ENCODE data around the gene TSPYL1. TPM values are rescaled to one million over a fixed set of nuclear protein-coding genes. Genes with fewer than 3 reads are reported as not detected.

The TSPYL1 gene
- polyA plus RNA-seq, 1 donor from 2014 or later: 84.8 TPM

GRCh38 chr6:116298973-116299372, 19.2 kb upstream of the TSPYL1 start:
- no peak overlapping the region for H3K9ac ChIP-seq (ENCODE audit: low read length)
- H3K36me3 ChIP-seq (ENCODE audit: insufficient read depth, low read length): no peaks in the 10 kb centered on the region
- no peaks in the 10 kb centered on the region for H3K9me2 ChIP-seq (ENCODE audit: insufficient read depth, low read length)
- H3K27ac ChIP-seq (ENCODE audit: low read length): no peak overlapping the region
- H2AFZ ChIP-seq (ENCODE audit: low read depth, low read length): no peak overlapping the region
- H3K79me2 ChIP-seq (replicated peaks; ENCODE audit: insufficient read depth, low read length): no peaks in the 10 kb centered on the region
- H4K20me1 ChIP-seq (ENCODE audit: insufficient read depth): no peaks in the 10 kb centered on the region
- no peaks in the 10 kb centered on the region for H3F3A ChIP-seq (ENCODE audit: insufficient read depth, low read length, poor library complexity, severe bottlenecking)
- TF ChIP-seq, protein P1, sequence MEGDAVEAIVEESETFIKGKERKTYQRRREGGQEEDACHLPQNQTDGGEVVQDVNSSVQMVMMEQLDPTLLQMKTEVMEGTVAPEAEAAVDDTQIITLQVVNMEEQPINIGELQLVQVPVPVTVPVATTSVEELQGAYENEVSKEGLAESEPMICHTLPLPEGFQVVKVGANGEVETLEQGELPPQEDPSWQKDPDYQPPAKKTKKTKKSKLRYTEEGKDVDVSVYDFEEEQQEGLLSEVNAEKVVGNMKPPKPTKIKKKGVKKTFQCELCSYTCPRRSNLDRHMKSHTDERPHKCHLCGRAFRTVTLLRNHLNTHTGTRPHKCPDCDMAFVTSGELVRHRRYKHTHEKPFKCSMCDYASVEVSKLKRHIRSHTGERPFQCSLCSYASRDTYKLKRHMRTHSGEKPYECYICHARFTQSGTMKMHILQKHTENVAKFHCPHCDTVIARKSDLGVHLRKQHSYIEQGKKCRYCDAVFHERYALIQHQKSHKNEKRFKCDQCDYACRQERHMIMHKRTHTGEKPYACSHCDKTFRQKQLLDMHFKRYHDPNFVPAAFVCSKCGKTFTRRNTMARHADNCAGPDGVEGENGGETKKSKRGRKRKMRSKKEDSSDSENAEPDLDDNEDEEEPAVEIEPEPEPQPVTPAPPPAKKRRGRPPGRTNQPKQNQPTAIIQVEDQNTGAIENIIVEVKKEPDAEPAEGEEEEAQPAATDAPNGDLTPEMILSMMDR (IDR thresholded peaks at IDR 0.05; ENCODE audit: poor library complexity, severe bottlenecking): no peak
- TF ChIP-seq TAF1 (IDR thresholded peaks at IDR 0.05; ENCODE audit: low read depth) (no peak), EZH2 (IDR thresholded peaks at IDR 0.05; ENCODE audit: borderline replicate concordance, insufficient read depth, low read length, poor library complexity, severe bottlenecking) (no peak), SMC3 (conservative IDR thresholded peaks at IDR 0.05; ENCODE audit: poor library complexity) (no peak), RAD21 (conservative IDR thresholded peaks at IDR 0.05) (no peak), POLR2AphosphoS5 (IDR thresholded peaks at IDR 0.05) (no peak), EP300 (conservative IDR thresholded peaks at IDR 0.05; ENCODE audit: poor library complexity, severe bottlenecking) (no peak), MXI1 (conservative IDR thresholded peaks at IDR 0.05; ENCODE audit: poor library complexity, severe bottlenecking) (no peak)
- TF ChIP-seq, protein P2, sequence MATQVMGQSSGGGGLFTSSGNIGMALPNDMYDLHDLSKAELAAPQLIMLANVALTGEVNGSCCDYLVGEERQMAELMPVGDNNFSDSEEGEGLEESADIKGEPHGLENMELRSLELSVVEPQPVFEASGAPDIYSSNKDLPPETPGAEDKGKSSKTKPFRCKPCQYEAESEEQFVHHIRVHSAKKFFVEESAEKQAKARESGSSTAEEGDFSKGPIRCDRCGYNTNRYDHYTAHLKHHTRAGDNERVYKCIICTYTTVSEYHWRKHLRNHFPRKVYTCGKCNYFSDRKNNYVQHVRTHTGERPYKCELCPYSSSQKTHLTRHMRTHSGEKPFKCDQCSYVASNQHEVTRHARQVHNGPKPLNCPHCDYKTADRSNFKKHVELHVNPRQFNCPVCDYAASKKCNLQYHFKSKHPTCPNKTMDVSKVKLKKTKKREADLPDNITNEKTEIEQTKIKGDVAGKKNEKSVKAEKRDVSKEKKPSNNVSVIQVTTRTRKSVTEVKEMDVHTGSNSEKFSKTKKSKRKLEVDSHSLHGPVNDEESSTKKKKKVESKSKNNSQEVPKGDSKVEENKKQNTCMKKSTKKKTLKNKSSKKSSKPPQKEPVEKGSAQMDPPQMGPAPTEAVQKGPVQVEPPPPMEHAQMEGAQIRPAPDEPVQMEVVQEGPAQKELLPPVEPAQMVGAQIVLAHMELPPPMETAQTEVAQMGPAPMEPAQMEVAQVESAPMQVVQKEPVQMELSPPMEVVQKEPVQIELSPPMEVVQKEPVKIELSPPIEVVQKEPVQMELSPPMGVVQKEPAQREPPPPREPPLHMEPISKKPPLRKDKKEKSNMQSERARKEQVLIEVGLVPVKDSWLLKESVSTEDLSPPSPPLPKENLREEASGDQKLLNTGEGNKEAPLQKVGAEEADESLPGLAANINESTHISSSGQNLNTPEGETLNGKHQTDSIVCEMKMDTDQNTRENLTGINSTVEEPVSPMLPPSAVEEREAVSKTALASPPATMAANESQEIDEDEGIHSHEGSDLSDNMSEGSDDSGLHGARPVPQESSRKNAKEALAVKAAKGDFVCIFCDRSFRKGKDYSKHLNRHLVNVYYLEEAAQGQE (IDR thresholded peaks at IDR 0.05; ENCODE audit: borderline replicate concordance): no peak
- H3K9me3 ChIP-seq (ENCODE audit: low read length): no peaks in the 10 kb centered on the region
- H3K4me3 ChIP-seq (ENCODE audit: low read length): no peak overlapping the region
- no peaks in the 10 kb centered on the region for H3K27me3 ChIP-seq (ENCODE audit: insufficient read depth, low read depth, low read length)
- H3K4me2 ChIP-seq (ENCODE audit: low read length): no peak overlapping the region

DNA sequence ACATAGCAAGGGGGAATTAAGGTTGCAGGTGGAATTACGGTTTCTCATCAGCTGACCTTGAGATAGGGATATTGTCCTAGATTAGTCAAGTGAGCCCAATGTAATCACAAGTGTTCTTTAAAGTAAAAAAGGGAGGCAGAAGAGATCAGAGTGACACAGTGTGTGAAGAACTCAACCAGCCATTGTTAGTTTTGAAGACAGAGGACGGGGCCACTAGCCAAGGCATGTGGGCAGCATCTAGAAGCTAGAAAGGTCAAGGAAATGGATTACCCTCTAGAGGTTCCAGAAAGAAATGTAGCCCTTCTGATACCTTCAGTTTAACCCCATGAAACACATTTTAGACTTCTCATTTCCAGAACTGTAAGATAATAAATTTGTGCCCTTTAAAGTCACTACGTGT, 18.5 kb upstream of the TSPYL1 start:
- H2AFZ ChIP-seq (ENCODE audit: low read depth, low read length): no peak overlapping the region
- no peaks in the 10 kb centered on the region for H3K79me2 ChIP-seq (replicated peaks; ENCODE audit: insufficient read depth, low read length)
- H3K9me2 ChIP-seq (ENCODE audit: insufficient read depth, low read length): no peaks in the 10 kb centered on the region
- no peak overlapping the region for H3K27ac ChIP-seq (ENCODE audit: low read length)
- H3K9ac ChIP-seq (ENCODE audit: low read length): no peak overlapping the region
- H3K9me3 ChIP-seq (ENCODE audit: low read length): no peaks in the 10 kb centered on the region
- H3F3A ChIP-seq (ENCODE audit: insufficient read depth, low read length, poor library complexity, severe bottlenecking): no peaks in the 10 kb centered on the region
- no peaks in the 10 kb centered on the region for H3K27me3 ChIP-seq (ENCODE audit: insufficient read depth, low read depth, low read length)
- no peak overlapping the region for H3K4me3 ChIP-seq (ENCODE audit: low read length)
- no peak overlapping the region for H3K4me2 ChIP-seq (ENCODE audit: low read length)
- TF ChIP-seq, protein P2 (IDR thresholded peaks at IDR 0.05; ENCODE audit: borderline replicate concordance): no peak
- TF ChIP-seq RAD21 (conservative IDR thresholded peaks at IDR 0.05) (no peak), MXI1 (conservative IDR thresholded peaks at IDR 0.05; ENCODE audit: poor library complexity, severe bottlenecking) (no peak), POLR2AphosphoS5 (IDR thresholded peaks at IDR 0.05) (no peak), TAF1 (IDR thresholded peaks at IDR 0.05; ENCODE audit: low read depth) (no peak), EZH2 (IDR thresholded peaks at IDR 0.05; ENCODE audit: borderline replicate concordance, insufficient read depth, low read length, poor library complexity, severe bottlenecking) (no peak), EP300 (conservative IDR thresholded peaks at IDR 0.05; ENCODE audit: poor library complexity, severe bottlenecking) (no peak), SMC3 (conservative IDR thresholded peaks at IDR 0.05; ENCODE audit: poor library complexity) (no peak)
- TF ChIP-seq, protein P1 (IDR thresholded peaks at IDR 0.05; ENCODE audit: poor library complexity, severe bottlenecking): no peak
- no peaks in the 10 kb centered on the region for H3K36me3 ChIP-seq (ENCODE audit: insufficient read depth, low read length)
- H4K20me1 ChIP-seq (ENCODE audit: insufficient read depth): no peaks in the 10 kb centered on the region
